ENCODE data around the gene ANO1.

ANO1 gene

GRCh38 chr11:70122490-70123198 lies 44.5 kb downstream of the ANO1 start:
- no peak overlapping the region for H4K8ac ChIP-seq (ENCODE audit: low read depth, low read length)
- H3K79me2 ChIP-seq (ENCODE audit: control insufficient read depth, insufficient read depth, low read length) = no peaks in the 10 kb centered on the region
- H3K4me3 ChIP-seq (ENCODE audit: low read length) = no peak overlapping the region
- DNase-seq = no peak
- no peaks in the 10 kb centered on the region for H3K79me1 ChIP-seq (ENCODE audit: low read length)
- no peaks in the 10 kb centered on the region for H3K4me1 ChIP-seq (ENCODE audit: control insufficient read depth, low read depth, low read length)
- H2BK120ac ChIP-seq (ENCODE audit: low read depth, low read length) = no peak overlapping the region
- no peak overlapping the region for H2BK5ac ChIP-seq (ENCODE audit: low read length)
- no peak overlapping the region for H4K5ac ChIP-seq (ENCODE audit: low read length)
- H3K18ac ChIP-seq (ENCODE audit: low read length) = no peak overlapping the region
- no peak overlapping the region for H3K4ac ChIP-seq (ENCODE audit: low read depth, low read length)
- no peak overlapping the region for H3K56ac ChIP-seq (ENCODE audit: low read length)
- H2BK15ac ChIP-seq (replicated peaks; ENCODE audit: low read depth) = no peak overlapping the region
- no peak overlapping the region for H3K23ac ChIP-seq (ENCODE audit: low read length)
- no peak overlapping the region for H3K9ac ChIP-seq (ENCODE audit: low read length)
- no CpG with 5 or more reads among the region's 14 CpGs for WGBS (ENCODE audit: extremely low coverage, insufficient coverage, low lambda C conversion rate)
- H3K27ac ChIP-seq (ENCODE audit: low read depth, low read length) = no peak overlapping the region
- H3K36me3 ChIP-seq (ENCODE audit: control insufficient read depth, insufficient read depth, low read length) = no peaks in the 10 kb centered on the region
- no peak overlapping the region for H2AK5ac ChIP-seq (ENCODE audit: low read length)
- H3K27me3 ChIP-seq (ENCODE audit: insufficient read depth, low read length, poor library complexity) = no peaks in the 10 kb centered on the region
- no peak overlapping the region for H3K4me2 ChIP-seq (ENCODE audit: low read length)

GRCh38 chr11:70123711-70124110 lies 45.6 kb downstream of the ANO1 start:
- no peak overlapping the region for H4K5ac ChIP-seq (ENCODE audit: low read length)
- no peak overlapping the region for H3K9ac ChIP-seq (ENCODE audit: low read length)
- no peak overlapping the region for H3K4ac ChIP-seq (ENCODE audit: low read depth, low read length)
- no CpG with 5 or more reads among the region's 4 CpGs for WGBS (ENCODE audit: extremely low coverage, insufficient coverage, low lambda C conversion rate)
- H2AK5ac ChIP-seq (ENCODE audit: low read length) = no peak overlapping the region
- H3K36me3 ChIP-seq (ENCODE audit: control insufficient read depth, insufficient read depth, low read length) = no peaks in the 10 kb centered on the region
- no peak overlapping the region for H3K18ac ChIP-seq (ENCODE audit: low read length)
- H3K27ac ChIP-seq (ENCODE audit: low read depth, low read length) = no peak overlapping the region
- no peak overlapping the region for H2BK15ac ChIP-seq (replicated peaks; ENCODE audit: low read depth)
- H2BK5ac ChIP-seq (ENCODE audit: low read length) = no peak overlapping the region
- H2BK120ac ChIP-seq (ENCODE audit: low read depth, low read length) = no peak overlapping the region
- H3K4me3 ChIP-seq (ENCODE audit: low read length) = no peak overlapping the region
- no peak overlapping the region for H3K56ac ChIP-seq (ENCODE audit: low read length)
- no peak for DNase-seq
- no peak overlapping the region for H4K8ac ChIP-seq (ENCODE audit: low read depth, low read length)
- H3K79me2 ChIP-seq (ENCODE audit: control insufficient read depth, insufficient read depth, low read length) = no peaks in the 10 kb centered on the region
- no peaks in the 10 kb centered on the region for H3K79me1 ChIP-seq (ENCODE audit: low read length)
- H3K4me1 ChIP-seq (ENCODE audit: control insufficient read depth, low read depth, low read length) = peaks cover 5% of the 10 kb centered on the region
- no peak overlapping the region for H3K4me2 ChIP-seq (ENCODE audit: low read length)
- no peaks in the 10 kb centered on the region for H3K27me3 ChIP-seq (ENCODE audit: insufficient read depth, low read length, poor library complexity)
- no peak overlapping the region for H3K23ac ChIP-seq (ENCODE audit: low read length)

- no CpG with 5 or more reads among the region's 21 CpGs for WGBS (ENCODE audit: extremely low coverage, insufficient coverage, low lambda C conversion rate)
- no peak overlapping the region for H4K5ac ChIP-seq (ENCODE audit: low read length)
- H3K4me2 ChIP-seq (ENCODE audit: low read length) = no peak overlapping the region
- H2AK5ac ChIP-seq (ENCODE audit: low read length) = no peak overlapping the region
- no peak overlapping the region for H3K9ac ChIP-seq (ENCODE audit: low read length)
- H4K8ac ChIP-seq (ENCODE audit: low read depth, low read length) = no peak overlapping the region
- DNase-seq = no peak
- no peak overlapping the region for H2BK5ac ChIP-seq (ENCODE audit: low read length)
- H3K18ac ChIP-seq (ENCODE audit: low read length) = no peak overlapping the region
- no peak overlapping the region for H3K27ac ChIP-seq (ENCODE audit: low read depth, low read length)
- no peak overlapping the region for H3K4ac ChIP-seq (ENCODE audit: low read depth, low read length)
- H3K4me1 ChIP-seq (ENCODE audit: control insufficient read depth, low read depth, low read length) = peaks cover 11% of the 10 kb centered on the region
- no peaks in the 10 kb centered on the region for H3K36me3 ChIP-seq (ENCODE audit: control insufficient read depth, insufficient read depth, low read length)
- H3K27me3 ChIP-seq (ENCODE audit: insufficient read depth, low read length, poor library complexity) = no peaks in the 10 kb centered on the region
- no peaks in the 10 kb centered on the region for H3K79me1 ChIP-seq (ENCODE audit: low read length)
- no peak overlapping the region for H3K23ac ChIP-seq (ENCODE audit: low read length)
- H2BK15ac ChIP-seq (replicated peaks; ENCODE audit: low read depth) = no peak overlapping the region
- H3K79me2 ChIP-seq (ENCODE audit: control insufficient read depth, insufficient read depth, low read length) = no peaks in the 10 kb centered on the region
- no peak overlapping the region for H3K56ac ChIP-seq (ENCODE audit: low read length)
- H2BK120ac ChIP-seq (ENCODE audit: low read depth, low read length) = no peak overlapping the region
- no peak overlapping the region for H3K4me3 ChIP-seq (ENCODE audit: low read length)
These were observed 46.3 kb downstream of the ANO1 start for GRCh38 chr11:70124321-70125000.

GRCh38 chr11:70126494-70126893 lies 48.4 kb downstream of the ANO1 start:
- WGBS (ENCODE audit: extremely low coverage, insufficient coverage, low lambda C conversion rate) = no CpG with 5 or more reads among the region's 17 CpGs
- H4K5ac ChIP-seq (ENCODE audit: low read length) = no peak overlapping the region
- no peak overlapping the region for H3K4ac ChIP-seq (ENCODE audit: low read depth, low read length)
- H3K9ac ChIP-seq (ENCODE audit: low read length) = no peak overlapping the region
- no peak overlapping the region for H3K23ac ChIP-seq (ENCODE audit: low read length)
- no peaks in the 10 kb centered on the region for H3K79me2 ChIP-seq (ENCODE audit: control insufficient read depth, insufficient read depth, low read length)
- H3K4me3 ChIP-seq (ENCODE audit: low read length) = no peak overlapping the region
- H3K4me1 ChIP-seq (ENCODE audit: control insufficient read depth, low read depth, low read length) = peaks cover 11% of the 10 kb centered on the region
- H3K79me1 ChIP-seq (ENCODE audit: low read length) = no peaks in the 10 kb centered on the region
- H3K27ac ChIP-seq (ENCODE audit: low read depth, low read length) = no peak overlapping the region
- H2BK120ac ChIP-seq (ENCODE audit: low read depth, low read length) = no peak overlapping the region
- no peak overlapping the region for H3K56ac ChIP-seq (ENCODE audit: low read length)
- H3K4me2 ChIP-seq (ENCODE audit: low read length) = no peak overlapping the region
- H2AK5ac ChIP-seq (ENCODE audit: low read length) = peak overlapping the region; percentile 58
- no peak overlapping the region for H3K18ac ChIP-seq (ENCODE audit: low read length)
- H2BK5ac ChIP-seq (ENCODE audit: low read length) = no peak overlapping the region
- H2BK15ac ChIP-seq (replicated peaks; ENCODE audit: low read depth) = no peak overlapping the region
- no peaks in the 10 kb centered on the region for H3K36me3 ChIP-seq (ENCODE audit: control insufficient read depth, insufficient read depth, low read length)
- DNase-seq = no peak
- H4K8ac ChIP-seq (ENCODE audit: low read depth, low read length) = no peak overlapping the region
- no peaks in the 10 kb centered on the region for H3K27me3 ChIP-seq (ENCODE audit: insufficient read depth, low read length, poor library complexity)

GRCh38 chr11:70127653-70128434 lies 49.7 kb downstream of the ANO1 start:
- no peak overlapping the region for H4K5ac ChIP-seq (ENCODE audit: low read length)
- no peak overlapping the region for H2BK120ac ChIP-seq (ENCODE audit: low read depth, low read length)
- H4K8ac ChIP-seq (ENCODE audit: low read depth, low read length) = no peak overlapping the region
- H3K27ac ChIP-seq (ENCODE audit: low read depth, low read length) = peak overlapping the region; percentile 40
- peak overlapping the region; percentile 90 for H3K56ac ChIP-seq (ENCODE audit: low read length)
- H3K9ac ChIP-seq (ENCODE audit: low read length) = peak overlapping the region; percentile 8
- peak; percentile 84 for DNase-seq
- H3K23ac ChIP-seq (ENCODE audit: low read length) = no peak overlapping the region
- no peaks in the 10 kb centered on the region for H3K79me2 ChIP-seq (ENCODE audit: control insufficient read depth, insufficient read depth, low read length)
- H3K36me3 ChIP-seq (ENCODE audit: control insufficient read depth, insufficient read depth, low read length) = no peaks in the 10 kb centered on the region
- H3K79me1 ChIP-seq (ENCODE audit: low read length) = no peaks in the 10 kb centered on the region
- no peak overlapping the region for H2BK15ac ChIP-seq (replicated peaks; ENCODE audit: low read depth)
- H3K27me3 ChIP-seq (ENCODE audit: insufficient read depth, low read length, poor library complexity) = no peaks in the 10 kb centered on the region
- H3K18ac ChIP-seq (ENCODE audit: low read length) = peak overlapping the region; percentile 16
- peaks cover 11% of the 10 kb centered on the region for H3K4me1 ChIP-seq (ENCODE audit: control insufficient read depth, low read depth, low read length)
- H3K4ac ChIP-seq (ENCODE audit: low read depth, low read length) = peak overlapping the region; percentile 79
- no CpG with 5 or more reads among the region's 6 CpGs for WGBS (ENCODE audit: extremely low coverage, insufficient coverage, low lambda C conversion rate)
- no peak overlapping the region for H3K4me2 ChIP-seq (ENCODE audit: low read length)
- no peak overlapping the region for H3K4me3 ChIP-seq (ENCODE audit: low read length)
- no peak overlapping the region for H2AK5ac ChIP-seq (ENCODE audit: low read length)
- peak overlapping the region; percentile 45 for H2BK5ac ChIP-seq (ENCODE audit: low read length)
